Hepatocyte (in vitro differentiated cells): ENCODE measurements around the gene PDGFRA.

Source experiments
- EZH2 ChIP-seq: fragments of 200-600 bp; sonication (generic); IDR thresholded peaks from 2 replicates; pipeline ENCODE4 v1.6.1; 2016; ENCODE audit warnings: antibody characterized with exemption, mild to moderate bottlenecking, borderline replicate concordance
- EZH2phosphoT487 ChIP-seq: fragments of 200-600 bp; sonication (generic); IDR thresholded peaks from one replicate; pipeline ENCODE4 v1.6.1; 2018; ENCODE audit warnings: antibody characterized with exemption, mild to moderate bottlenecking, low read depth, moderate library complexity; ENCODE audit not compliant: unreplicated experiment, severe bottlenecking
- TF ChIP-seq, protein P1 (sequence below): fragments of 200-600 bp; sonication (generic); IDR thresholded peaks from 2 replicates; pipeline ENCODE4 v1.5.1; 2016; ENCODE audit warnings: antibody characterized with exemption, mild to moderate bottlenecking; ENCODE audit not compliant: poor library complexity

DNA sequence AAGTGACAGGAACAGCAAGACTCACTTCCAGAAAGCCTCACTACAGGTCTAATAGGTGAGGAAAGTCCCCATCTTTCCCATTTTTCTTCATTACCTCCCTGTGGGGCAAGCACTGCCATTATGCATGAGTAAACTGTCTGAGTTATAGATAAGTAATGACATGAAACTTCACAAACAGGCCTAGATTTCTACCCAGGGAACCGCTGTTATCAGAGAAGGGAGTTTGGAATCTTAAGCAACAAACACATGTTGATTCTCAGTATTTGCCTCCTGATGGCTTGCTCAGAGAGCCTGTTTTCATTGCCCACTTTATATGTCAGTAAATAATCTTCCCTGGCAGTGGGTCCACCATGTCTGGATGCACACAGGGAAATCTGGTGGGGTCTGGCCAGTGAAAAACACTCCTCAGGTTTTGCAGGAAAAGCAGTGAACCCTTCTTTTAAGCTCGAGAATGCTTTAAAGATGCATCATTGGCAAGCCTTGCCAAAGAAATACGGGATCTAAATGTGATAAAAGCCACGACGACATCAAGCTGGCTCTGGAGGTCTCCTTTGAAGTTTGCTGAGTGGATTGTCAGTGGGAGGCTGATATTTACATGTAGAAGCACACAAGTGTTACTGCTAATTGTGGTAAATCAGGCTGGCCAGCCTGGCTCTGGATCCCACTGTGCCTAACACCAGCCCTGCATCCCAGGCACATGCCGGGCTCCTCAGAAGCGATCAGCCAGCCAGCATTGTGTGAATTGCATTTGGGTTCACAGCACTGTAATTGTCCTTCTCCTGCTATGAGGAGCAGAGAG lies 25.2 kb downstream of the PDGFRA start:
- TF ChIP-seq, protein P1, sequence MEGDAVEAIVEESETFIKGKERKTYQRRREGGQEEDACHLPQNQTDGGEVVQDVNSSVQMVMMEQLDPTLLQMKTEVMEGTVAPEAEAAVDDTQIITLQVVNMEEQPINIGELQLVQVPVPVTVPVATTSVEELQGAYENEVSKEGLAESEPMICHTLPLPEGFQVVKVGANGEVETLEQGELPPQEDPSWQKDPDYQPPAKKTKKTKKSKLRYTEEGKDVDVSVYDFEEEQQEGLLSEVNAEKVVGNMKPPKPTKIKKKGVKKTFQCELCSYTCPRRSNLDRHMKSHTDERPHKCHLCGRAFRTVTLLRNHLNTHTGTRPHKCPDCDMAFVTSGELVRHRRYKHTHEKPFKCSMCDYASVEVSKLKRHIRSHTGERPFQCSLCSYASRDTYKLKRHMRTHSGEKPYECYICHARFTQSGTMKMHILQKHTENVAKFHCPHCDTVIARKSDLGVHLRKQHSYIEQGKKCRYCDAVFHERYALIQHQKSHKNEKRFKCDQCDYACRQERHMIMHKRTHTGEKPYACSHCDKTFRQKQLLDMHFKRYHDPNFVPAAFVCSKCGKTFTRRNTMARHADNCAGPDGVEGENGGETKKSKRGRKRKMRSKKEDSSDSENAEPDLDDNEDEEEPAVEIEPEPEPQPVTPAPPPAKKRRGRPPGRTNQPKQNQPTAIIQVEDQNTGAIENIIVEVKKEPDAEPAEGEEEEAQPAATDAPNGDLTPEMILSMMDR: no peak
- TF ChIP-seq EZH2 (no peak), EZH2phosphoT487 (no peak)
